Globus pallidus (tissue), 1 donor: Measurements from ENCODE around the gene CAB39.
A peak's percentile ranks its signal among the peaks of the same experiment; 100 is the strongest.

Source experiments
- DNase-seq: peaks from one replicate; pipeline ENCODE4 v3.0.0-alpha.2; 2015; ENCODE audit warnings: low spot score

Gene CAB39

DNA sequence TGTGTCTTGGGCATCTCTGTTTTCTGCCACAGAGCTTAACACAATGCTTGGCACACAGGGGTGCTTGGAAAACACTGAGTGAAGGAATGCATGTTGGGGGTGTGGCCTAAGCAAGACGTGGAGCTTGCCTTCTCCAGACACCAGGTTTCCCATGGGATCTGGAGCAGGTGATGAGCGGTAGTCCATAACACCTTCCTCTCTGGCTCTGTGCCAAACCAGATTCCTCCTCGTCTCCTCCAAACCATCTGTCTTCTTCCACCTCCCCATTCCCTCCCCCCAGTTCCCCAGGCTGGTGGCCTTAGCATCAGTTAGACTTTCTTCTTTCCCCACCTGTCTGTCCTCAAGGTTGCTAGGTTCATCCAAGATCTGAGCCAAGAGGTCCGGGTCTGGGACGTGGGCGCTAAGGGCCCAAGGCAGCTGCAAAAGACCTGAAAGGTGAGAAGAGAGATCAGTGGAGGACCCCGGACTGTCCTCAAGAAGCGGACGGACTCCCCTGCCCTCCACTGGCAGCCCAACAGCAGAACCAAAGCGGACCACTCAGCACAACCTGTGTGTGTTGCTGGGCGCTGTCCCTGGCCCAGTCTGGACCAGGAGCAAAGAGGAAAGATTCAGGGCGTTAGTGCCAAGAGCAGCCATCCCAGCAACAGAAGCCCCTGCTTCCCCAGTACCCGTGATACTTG, 150.9 kb downstream of the CAB39 start:
- no peak for DNase-seq

DNA sequence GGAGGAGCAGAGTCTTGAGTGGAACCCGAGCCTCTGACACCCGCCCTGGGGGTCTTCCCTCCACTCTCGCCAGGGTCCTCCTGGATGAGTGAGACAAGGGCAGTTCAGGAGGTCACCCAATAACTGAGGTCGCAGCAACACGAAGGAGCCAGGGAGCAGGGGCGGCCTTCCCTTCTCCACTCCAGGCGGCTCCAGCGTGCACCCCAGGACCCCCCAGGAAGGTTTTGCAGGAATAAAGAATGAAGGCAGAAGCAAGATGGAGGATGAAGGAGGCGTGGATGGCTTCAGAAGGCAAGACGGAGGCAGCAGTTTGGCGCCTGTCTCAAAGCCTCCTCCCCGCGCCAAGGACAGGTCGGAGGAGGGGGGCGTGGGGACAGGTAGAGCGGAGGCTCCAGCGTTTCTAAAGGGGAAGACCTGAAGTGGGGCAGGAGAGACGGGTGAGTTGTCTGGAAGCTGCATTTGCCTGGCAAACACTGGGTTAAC, 151.5 kb downstream of the CAB39 start:
- DNase-seq = no peak

DNA sequence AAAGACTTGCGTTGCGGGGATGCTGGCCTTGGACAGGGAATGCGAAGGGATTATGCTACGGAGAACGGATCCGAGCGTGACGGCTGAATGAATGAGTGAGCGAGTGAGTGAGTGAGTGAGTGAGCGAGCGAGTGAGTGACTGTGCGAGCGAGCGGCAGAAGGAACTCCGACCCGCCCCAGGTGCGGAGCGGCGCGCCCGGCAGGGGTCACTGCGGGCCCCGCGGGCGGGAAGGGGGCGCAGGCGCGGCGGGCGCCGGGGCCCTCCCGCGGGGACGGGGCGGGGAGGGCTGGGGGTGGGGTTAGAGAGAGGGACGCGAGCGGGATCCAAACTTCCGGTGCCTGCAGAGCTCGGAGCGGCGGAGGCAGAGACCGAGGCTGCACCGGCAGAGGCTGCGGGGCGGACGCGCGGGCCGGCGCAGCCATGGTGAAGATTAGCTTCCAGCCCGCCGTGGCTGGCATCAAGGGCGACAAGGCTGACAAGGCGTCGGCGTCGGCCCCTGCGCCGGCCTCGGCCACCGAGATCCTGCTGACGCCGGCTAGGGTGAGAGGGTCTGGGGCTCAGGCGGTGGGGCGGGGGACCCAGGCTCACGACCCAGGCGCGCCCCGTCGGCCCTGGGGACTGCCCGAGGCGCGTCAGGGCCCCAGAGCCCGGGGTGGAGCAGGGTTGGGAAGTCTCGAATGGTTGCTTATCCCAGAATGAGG, 152.1 kb downstream of the CAB39 start, which contains the start of gene ITM2C:
TSS of gene ITM2C (plus strand) at position 338 of the 702 bp plus-strand sequence. CDS start at position 422, 84 bp downstream.
- peak; percentile 45 for DNase-seq

DNA sequence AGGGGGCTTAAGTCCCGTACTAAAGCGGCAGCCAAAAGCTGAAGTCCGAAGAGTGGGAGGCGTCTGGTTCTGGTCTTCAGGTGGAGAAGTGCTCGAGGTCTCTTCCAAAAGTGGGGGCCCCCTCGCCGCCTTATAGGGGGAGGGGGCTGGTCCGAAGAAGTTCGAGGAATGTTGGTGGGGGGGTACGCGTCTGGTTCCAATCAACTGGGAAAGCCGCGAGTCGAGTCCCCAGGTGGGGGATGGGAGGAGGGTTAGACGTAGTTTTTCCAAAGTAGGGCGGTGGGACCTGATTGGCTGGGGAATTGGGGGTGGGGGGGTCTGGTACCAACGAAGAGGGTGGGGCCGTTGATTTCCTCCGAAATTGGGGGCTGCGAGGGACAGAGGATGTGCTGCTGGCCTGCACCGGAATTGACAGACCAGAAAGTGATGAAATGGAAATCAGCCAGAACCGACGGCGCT, 152.7 kb downstream of the CAB39 start:
- DNase-seq = no peak

DNA sequence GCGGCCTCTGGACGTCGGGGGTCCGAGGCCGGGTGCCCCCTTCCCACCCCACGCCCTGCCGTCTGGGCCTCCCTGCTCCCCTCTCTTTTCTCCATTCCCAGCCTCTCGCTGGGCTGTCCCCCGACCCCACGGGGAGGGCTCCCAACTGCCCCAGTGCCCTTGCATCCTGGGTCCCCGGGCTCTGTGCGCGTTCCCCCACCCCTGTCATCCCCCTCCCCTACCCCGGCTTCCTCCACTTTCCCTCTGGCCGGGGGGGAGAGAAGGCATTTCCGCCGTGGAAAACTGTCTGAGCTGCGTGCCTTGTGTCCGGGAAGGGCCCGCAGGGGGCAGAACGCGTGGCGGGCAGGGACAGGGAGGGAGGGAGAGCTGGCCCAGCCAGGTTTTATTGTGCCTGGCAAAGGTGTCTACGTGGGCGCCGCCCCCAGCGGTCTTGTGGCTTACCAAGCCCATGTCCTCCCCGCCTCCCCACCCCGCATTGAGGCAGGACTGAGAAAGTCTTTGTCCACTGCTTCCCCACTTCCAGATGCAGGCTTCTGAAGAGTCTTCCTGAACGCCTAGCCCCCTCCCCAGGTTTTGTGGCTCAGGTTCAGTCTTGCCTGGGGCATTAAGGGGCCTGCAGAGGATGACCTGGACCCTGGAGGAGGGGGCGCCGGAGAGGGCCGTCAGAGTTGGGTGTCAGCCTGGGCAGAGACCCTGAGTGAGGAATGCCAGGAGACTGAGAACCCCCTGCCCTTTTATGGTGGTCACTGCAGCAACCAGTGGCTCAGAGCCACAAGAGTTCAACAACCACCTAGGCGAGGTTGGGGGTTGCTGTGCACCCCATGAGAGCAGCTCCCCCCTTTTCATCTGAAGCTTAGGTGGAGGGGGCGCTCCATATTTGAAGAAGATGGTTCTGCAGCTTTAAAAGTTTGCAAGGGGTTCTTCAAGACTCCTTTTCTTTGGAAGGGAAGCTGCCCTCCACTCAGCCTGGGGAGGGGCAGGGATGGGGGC, 153.4 kb downstream of the CAB39 start:
- peak; percentile 67 for DNase-seq

DNA sequence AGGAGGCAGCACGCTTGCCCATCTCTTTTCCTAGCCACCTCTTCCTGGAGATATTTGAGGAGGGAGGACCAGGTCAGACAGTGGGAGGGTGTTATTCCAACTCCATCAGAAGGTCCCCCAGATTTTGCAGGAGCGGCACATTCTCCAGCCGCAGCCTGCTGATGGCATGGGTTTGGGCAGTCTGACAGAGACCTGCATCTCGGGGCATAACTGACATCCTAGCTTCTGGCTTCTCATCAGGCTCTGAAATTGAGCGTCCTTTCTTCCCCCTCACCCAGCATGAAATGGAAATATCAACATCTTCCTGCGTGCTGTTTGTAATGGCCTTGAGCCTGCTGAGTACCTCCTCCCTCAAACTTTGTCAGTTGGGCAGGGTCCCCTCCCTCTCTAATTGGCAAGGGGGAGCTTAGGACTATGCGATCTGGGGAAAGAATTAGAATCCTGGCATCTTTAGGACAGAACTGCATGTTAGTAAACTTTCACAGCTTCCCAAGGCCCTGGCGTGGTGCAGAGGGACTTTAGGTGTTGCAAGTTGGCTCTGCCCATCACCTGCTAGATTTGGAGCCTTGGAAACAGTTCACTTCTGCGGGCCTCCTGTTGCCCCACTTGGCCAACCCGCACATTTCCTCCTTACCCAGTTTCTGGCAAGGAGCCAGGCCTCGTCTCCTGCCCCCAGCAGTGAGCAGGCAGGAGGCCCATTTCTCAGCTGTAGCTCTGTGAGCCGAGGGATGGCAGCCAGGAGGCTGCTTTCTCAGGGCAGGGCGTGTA, 154.3 kb downstream of the CAB39 start:
- peak; percentile 72 for DNase-seq

DNA sequence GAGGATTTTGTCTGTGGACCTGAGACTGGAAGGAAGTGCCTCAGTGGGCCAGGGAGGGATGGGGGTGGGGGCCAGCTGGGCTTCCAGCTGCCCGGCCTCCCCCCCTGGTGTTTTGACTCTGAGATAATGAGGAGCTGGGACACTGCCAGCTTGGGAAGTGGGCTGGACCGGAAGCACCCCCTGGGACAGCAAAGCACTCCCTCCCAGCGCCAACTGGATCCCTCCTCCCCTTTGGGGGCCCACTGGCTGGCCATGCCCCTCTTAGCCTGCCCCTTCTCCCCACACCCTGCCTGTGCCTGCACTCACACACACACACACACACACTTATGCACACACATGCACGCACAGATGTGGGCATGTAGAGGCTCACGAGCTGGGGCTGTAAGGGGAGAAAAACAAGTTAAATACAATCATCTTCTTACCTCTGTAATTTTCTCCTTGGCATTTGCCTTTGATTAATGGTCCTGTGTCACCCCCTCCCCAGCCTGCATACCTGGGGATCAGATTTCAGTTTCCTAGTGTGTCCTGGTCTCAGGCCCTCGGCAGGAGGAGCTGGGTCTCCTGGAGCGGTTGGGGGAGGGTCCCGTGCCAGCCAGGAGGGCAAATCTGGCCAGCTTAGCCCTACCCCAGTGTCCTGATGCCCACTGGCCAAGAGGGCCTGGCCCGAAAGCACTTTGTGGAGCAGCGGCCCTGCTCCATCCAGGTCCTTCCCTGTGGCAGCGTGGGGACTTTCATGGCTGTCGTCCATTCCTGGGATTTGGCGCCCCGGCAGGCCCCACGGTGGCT, 155.7 kb downstream of the CAB39 start:
- no peak for DNase-seq

DNA sequence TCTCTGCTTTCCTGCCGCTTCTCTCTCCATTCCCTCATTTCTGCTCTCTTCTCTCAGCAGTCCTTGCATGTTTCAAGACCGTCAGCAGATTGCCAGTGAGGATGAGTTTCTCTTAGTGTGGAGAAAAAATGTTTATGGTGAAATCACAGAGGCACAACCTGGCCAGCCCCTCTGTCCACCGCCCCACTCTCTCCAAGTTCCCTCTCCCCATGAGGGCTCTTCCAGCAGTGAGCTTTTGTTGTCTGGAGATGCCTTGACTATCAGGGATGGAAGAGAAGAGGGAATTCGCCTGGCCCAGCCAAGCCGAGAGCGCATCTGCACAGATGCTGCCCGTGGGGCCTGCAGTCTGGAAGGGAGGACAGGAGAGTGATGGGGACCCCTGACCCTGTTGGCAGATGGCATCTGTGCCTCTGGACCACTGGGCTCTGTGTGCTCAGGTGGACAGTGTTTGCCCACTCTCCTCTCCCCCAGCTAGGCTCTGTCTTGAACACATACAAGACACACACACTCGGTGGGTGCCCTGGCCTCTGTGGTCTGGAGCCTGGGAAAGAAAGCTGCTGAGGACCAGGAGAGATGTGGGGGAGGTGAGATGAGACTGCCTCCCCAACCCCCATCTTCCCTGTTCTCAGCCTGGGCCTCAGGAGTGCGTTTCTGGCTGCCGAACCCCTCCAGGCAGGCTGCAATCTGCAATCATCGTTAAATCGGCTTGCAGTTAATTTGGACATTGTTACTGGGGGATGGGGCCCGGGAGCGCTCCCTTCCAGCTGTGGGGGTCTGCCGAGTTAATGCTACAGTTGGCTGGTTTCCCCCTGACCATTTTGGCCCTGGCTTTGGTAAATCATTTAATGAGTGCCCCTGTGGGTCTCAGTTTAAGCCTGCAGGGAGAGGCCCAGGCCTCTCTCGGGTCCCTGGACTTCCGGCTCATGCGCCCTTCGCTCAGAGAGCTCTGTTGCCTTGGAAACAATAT, 156.6 kb downstream of the CAB39 start:
- DNase-seq = no peak

DNA sequence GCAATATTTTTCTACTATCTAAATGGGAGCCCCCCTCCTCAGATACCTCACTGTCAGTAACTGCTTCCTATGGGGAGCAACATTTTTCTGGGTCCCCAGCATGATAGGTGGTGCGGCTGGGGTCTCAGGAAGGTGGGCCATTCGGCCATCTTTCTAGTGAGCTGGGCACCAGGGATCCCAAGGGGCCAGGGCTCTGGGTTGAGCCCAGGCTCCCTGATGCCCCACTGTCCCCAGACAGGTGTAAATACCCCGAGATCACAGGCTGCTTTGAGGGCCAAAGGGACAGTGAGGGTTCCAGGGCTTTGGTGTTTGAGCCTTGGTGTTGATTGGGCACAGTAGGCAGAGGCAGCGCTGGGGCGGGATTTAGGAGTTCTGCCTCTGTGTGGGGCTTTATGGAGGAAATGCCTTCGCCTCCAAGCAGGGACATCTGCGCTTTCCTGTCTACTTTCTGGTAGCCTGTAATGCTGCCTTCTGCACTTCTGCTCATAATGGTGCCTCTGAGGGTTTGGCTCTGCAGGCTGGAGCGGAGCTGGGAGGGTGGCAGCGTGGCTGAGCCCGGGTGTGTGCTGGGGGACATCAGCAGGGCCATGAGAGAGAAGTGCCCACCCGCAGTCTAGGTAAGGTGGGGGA, 157.4 kb downstream of the CAB39 start:
- DNase-seq = no peak
